HCT116 (cell line): ENCODE results near the gene GHR. TPM values are rescaled to one million over a fixed set of nuclear protein-coding genes. Genes with fewer than 3 reads are reported as not detected.

Experiments
- ATAC-seq: fragments of 200-7000 bp; cut with Tn5 transposase; 2 replicates; pipeline ENCODE4 v1.9.1; 2020; ENCODE audit warnings: mild to moderate bottlenecking, moderate library complexity
- BruUV-seq: library from RNA; stranded (reverse); fragments of 400-500 nt; replicated peaks from 2 replicates; lab custom pipeline; 2021; lab: Mats Ljungman, UMichigan
- CTCF ChIA-PET: fragments of 300-600 bp; sonication (Branson Sonifier 250); formaldehyde crosslinking; loops from one replicate; lab custom pipeline; 2021; ENCODE audit warnings: antibody characterized with exemption; lab: Charles Lee
- POLR2A ChIA-PET: fragments of 300-600, 350-600 bp; sonication (Branson Sonifier 250); formaldehyde crosslinking; loops from one replicate; lab custom pipeline; 2021; ENCODE audit warnings: antibody characterized with exemption; lab: Charles Lee
- RAD21 ChIA-PET, 2 experiments: fragments of 300-600 bp; sonication (Branson Sonifier 250); formaldehyde crosslinking; loops; one replicate each; lab custom pipeline; 2023; ENCODE audit warnings: low total read pairs in 2 of 2; ENCODE audit not compliant: uncharacterized antibody in 2 of 2, unreplicated experiment in 2 of 2, low non-redundant PET in 1 of 2; lab: Charles Lee
- DNase-seq: peaks from one replicate; pipeline ENCODE4 v3.0.0-alpha.2; 2010; ENCODE audit warnings: low read depth, low spot score
- H2AFZ ChIP-seq: fragments of 200-600 bp; shearing (Covaris generic), sonication (generic); 2 replicates; pipeline ENCODE4 v1.6.1; 2017; ENCODE audit warnings: low read depth, mixed run types, mixed read lengths, antibody characterized with exemption, low read length; ENCODE audit not compliant: poor library complexity, severe bottlenecking
- H3K27ac ChIP-seq: 2 replicates; pipeline ENCODE4 v1.5.1; 2012; ENCODE audit warnings: low read depth, low read length
- H3K27me3 ChIP-seq: fragments of 200-600 bp; sonication (generic); 2 replicates; pipeline ENCODE4 v1.6.1; 2016; ENCODE audit warnings: mixed run types, low read length, mixed read lengths; ENCODE audit not compliant: insufficient read depth
- H3K36me3 ChIP-seq, 2 experiments: fragments of 200-500 bp in 1 of 2; fragments of 200-600 bp in 1 of 2; sonication (Bioruptor generic) in 1 of 2; sonication (generic) in 1 of 2; 2 replicates each; pipeline versions ENCODE4 v1.5.1 to v1.6.1; 2014 to 2016; ENCODE audit warnings: low read length in 2 of 2, inconsistent platforms in 1 of 2, mixed read lengths in 1 of 2, mixed run types in 1 of 2; ENCODE audit not compliant: insufficient read depth in 2 of 2, control insufficient read depth in 1 of 2
- H3K4me1 ChIP-seq, 2 experiments: fragments of 200-600 bp in 1 of 2; sonication (generic) in 1 of 2; 2 replicates each; pipeline versions ENCODE4 v1.5.1 to v1.6.1; 2012 to 2017; ENCODE audit warnings: low read length in 2 of 2, inconsistent platforms in 1 of 2, mild to moderate bottlenecking in 1 of 2, mixed read lengths in 1 of 2, mixed run types in 1 of 2, moderate library complexity in 1 of 2; ENCODE audit not compliant: insufficient read depth in 2 of 2, control insufficient read depth in 1 of 2
- H3K4me2 ChIP-seq: fragments of 200-600 bp; sonication (generic); 2 replicates; pipeline ENCODE4 v1.6.1; 2017; ENCODE audit warnings: mixed run types, low read length, mixed read lengths
- H3K4me3 ChIP-seq, 2 experiments: fragments of 200-600 bp in 1 of 2; sonication (generic) in 1 of 2; replicated peaks in 1 of 2; 2 replicates each; pipeline ENCODE4 v1.5.1; 2011 to 2016; ENCODE audit warnings: low read length in 2 of 2, control low read depth in 1 of 2, low read depth in 1 of 2, mild to moderate bottlenecking in 1 of 2, mixed read lengths in 1 of 2, mixed run types in 1 of 2
- H3K79me2 ChIP-seq: fragments of 200-600 bp; sonication (generic); 2 replicates; pipeline ENCODE4 v1.6.1; 2017; ENCODE audit warnings: mild to moderate bottlenecking, mixed run types, low read length, moderate library complexity, mixed read lengths; ENCODE audit not compliant: insufficient read depth
- H3K9ac ChIP-seq: fragments of 200-600 bp; sonication (generic); 2 replicates; pipeline ENCODE4 v1.6.1; 2016; ENCODE audit warnings: low read length, mixed read lengths
- H3K9me2 ChIP-seq: fragments of 200-600 bp; sonication (generic), shearing (Covaris generic); 2 replicates; pipeline ENCODE4 v1.6.1; 2017; ENCODE audit warnings: mixed run types, mild to moderate bottlenecking, moderate library complexity; ENCODE audit not compliant: insufficient read depth
- H3K9me3 ChIP-seq, 2 experiments: fragments of 200-500 bp in 1 of 2; fragments of 200-600 bp in 1 of 2; sonication (Bioruptor generic) in 1 of 2; sonication (generic) in 1 of 2; 2 replicates each; pipeline ENCODE4 v1.6.1; 2014 to 2017; ENCODE audit warnings: low read length in 2 of 2, mixed read lengths in 2 of 2, inconsistent platforms in 1 of 2, low read depth in 1 of 2, mild to moderate bottlenecking in 1 of 2, mixed run types in 1 of 2, moderate library complexity in 1 of 2; ENCODE audit not compliant: control insufficient read depth in 1 of 2, insufficient read depth in 1 of 2
- H4K20me1 ChIP-seq: fragments of 200-600 bp; sonication (generic), shearing (Covaris generic); 2 replicates; pipeline ENCODE4 v1.6.1; 2017; ENCODE audit warnings: mixed run types, mild to moderate bottlenecking, moderate library complexity; ENCODE audit not compliant: insufficient read depth
- CBX3 ChIP-seq: IDR thresholded peaks from 2 replicates; pipeline ENCODE4 v1.6.1; 2012; ENCODE audit warnings: low read depth
- EGR1 ChIP-seq: IDR thresholded peaks from 2 replicates; pipeline ENCODE4 v1.6.1; 2012; ENCODE audit warnings: low read depth
- EZH2 ChIP-seq: fragments of 200-600 bp; sonication (generic); IDR thresholded peaks from 2 replicates; pipeline ENCODE4 v1.6.1; 2017; ENCODE audit warnings: antibody characterized with exemption, mixed run types
- FOSL1 ChIP-seq: IDR thresholded peaks from 2 replicates; pipeline ENCODE4 v1.6.1; 2012; ENCODE audit warnings: low read depth
- JUND ChIP-seq: IDR thresholded peaks from 2 replicates; pipeline ENCODE4 v1.6.1; 2012
- POLR2A ChIP-seq: IDR thresholded peaks from 2 replicates; pipeline ENCODE4 v1.7.0; 2011; ENCODE audit warnings: borderline replicate concordance; ENCODE audit not compliant: insufficient read depth, insufficient read length; ENCODE audit errors: extremely low read depth
- RAD21 ChIP-seq: IDR thresholded peaks from 2 replicates; pipeline ENCODE4 v1.6.1; 2012; ENCODE audit warnings: low read depth, mild to moderate bottlenecking
- SIN3A ChIP-seq: IDR thresholded peaks from 2 replicates; pipeline ENCODE4 v1.6.1; 2012; ENCODE audit warnings: low read depth
- SRF ChIP-seq: IDR thresholded peaks from 2 replicates; pipeline ENCODE4 v1.6.1; 2012; ENCODE audit warnings: low read depth
- ZFX ChIP-seq: fragments of 450-650 bp; IDR thresholded peaks from 2 replicates; pipeline ENCODE4 v1.6.1; 2017
- ZNF274 ChIP-seq: fragments of 200-500 bp; sonication (Bioruptor generic); IDR thresholded peaks from 2 replicates; pipeline ENCODE4 v1.6.1; 2014; ENCODE audit warnings: mild to moderate bottlenecking, low read depth, low read length, inconsistent platforms
- intact Hi-C: fragments of 100-400 bp; cut with micrococcal nuclease; formaldehyde crosslinking; loops from 2 replicates; pipeline ENCODE4 v1.10.0; 2022
- total RNA-seq: library from RNA; stranded (reverse); gene quantifications from one replicate; pipeline ENCODE4 v1.2.1, GENCODE V29; 2021; ENCODE audit not compliant: unreplicated experiment
- TF ChIP-seq, protein P1 (sequence below): IDR thresholded peaks from 2 replicates; pipeline ENCODE4 v1.6.1; 2012; ENCODE audit warnings: low read depth
- TF ChIP-seq, protein P2 (sequence below): IDR thresholded peaks from 2 replicates; pipeline ENCODE4 v1.6.1; 2012
- TF ChIP-seq, protein P3 (sequence below), 3 experiments: fragments of 200-600 bp in 1 of 3; sonication (generic) in 1 of 3; IDR thresholded peaks in 2 of 3; conservative IDR thresholded peaks in 1 of 3; 2 replicates each; pipeline ENCODE4 v1.5.1; 2012 to 2017; ENCODE audit warnings: low read depth in 2 of 3, low read length in 2 of 3, antibody characterized with exemption in 1 of 3, borderline replicate concordance in 1 of 3, control low read depth in 1 of 3, mild to moderate bottlenecking in 1 of 3, mixed read lengths in 1 of 3, mixed run types in 1 of 3, moderate library complexity in 1 of 3; ENCODE audit not compliant: insufficient read depth in 1 of 3
- TF ChIP-seq, protein P4 (sequence below): IDR thresholded peaks from 2 replicates; pipeline ENCODE4 v1.6.1; 2012
- TF ChIP-seq, protein P5 (sequence below): IDR thresholded peaks from 2 replicates; pipeline ENCODE4 v1.6.1; 2011; ENCODE audit warnings: mild to moderate bottlenecking, low read length, moderate library complexity; ENCODE audit not compliant: insufficient replicate concordance; ENCODE audit errors: extremely low read depth

Gene GHR
- total RNA-seq, 1 experiment from 2014 or later, result not detected

DNA sequence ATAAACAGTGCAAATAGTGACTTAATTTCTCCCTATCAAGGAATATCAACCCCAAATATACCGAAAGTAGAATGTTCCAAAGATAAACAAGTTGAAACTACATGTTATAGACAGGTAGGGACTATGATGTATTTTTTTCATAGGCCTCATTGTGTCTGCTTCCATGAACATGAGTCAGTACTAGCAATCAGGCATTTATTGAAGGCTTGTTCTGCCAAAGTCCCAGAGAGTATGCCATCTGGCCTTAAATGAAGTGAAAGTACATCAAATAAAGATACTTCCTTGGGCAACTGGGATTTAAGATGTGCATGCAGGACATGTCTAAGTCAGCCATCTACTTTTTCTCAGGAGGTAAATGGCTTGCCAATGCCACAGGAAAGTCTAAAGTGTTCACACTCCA, 6.5 kb downstream of the GHR start:
- no peaks in the 10 kb centered on the region for H3K79me2 ChIP-seq
- no TSS peak for BruUV-seq
- intact Hi-C loops, result no loop called here
- ChIA-PET CTCF (no interaction called here), POLR2A (no interaction called here), RAD21 (no interaction called here)
- no peak overlapping the region for H3K9ac ChIP-seq
- no peaks in the 10 kb centered on the region for H3K36me3 ChIP-seq
- H3K4me1 ChIP-seq, result no peaks in the 10 kb centered on the region
- H3K27me3 ChIP-seq, result no peaks in the 10 kb centered on the region
- no peak overlapping the region for H3K4me3 ChIP-seq
- no peak for TF ChIP-seq SRF
- TF ChIP-seq, protein P1, sequence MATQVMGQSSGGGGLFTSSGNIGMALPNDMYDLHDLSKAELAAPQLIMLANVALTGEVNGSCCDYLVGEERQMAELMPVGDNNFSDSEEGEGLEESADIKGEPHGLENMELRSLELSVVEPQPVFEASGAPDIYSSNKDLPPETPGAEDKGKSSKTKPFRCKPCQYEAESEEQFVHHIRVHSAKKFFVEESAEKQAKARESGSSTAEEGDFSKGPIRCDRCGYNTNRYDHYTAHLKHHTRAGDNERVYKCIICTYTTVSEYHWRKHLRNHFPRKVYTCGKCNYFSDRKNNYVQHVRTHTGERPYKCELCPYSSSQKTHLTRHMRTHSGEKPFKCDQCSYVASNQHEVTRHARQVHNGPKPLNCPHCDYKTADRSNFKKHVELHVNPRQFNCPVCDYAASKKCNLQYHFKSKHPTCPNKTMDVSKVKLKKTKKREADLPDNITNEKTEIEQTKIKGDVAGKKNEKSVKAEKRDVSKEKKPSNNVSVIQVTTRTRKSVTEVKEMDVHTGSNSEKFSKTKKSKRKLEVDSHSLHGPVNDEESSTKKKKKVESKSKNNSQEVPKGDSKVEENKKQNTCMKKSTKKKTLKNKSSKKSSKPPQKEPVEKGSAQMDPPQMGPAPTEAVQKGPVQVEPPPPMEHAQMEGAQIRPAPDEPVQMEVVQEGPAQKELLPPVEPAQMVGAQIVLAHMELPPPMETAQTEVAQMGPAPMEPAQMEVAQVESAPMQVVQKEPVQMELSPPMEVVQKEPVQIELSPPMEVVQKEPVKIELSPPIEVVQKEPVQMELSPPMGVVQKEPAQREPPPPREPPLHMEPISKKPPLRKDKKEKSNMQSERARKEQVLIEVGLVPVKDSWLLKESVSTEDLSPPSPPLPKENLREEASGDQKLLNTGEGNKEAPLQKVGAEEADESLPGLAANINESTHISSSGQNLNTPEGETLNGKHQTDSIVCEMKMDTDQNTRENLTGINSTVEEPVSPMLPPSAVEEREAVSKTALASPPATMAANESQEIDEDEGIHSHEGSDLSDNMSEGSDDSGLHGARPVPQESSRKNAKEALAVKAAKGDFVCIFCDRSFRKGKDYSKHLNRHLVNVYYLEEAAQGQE, result no peak
- TF ChIP-seq EZH2, result no peak
- TF ChIP-seq, protein P2, sequence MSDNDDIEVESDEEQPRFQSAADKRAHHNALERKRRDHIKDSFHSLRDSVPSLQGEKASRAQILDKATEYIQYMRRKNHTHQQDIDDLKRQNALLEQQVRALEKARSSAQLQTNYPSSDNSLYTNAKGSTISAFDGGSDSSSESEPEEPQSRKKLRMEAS, result no peak
- no peak for TF ChIP-seq ZNF274
- TF ChIP-seq JUND, result no peak
- no peak for TF ChIP-seq CBX3
- no peak for TF ChIP-seq RAD21
- no peak for TF ChIP-seq POLR2A
- TF ChIP-seq, protein P3, sequence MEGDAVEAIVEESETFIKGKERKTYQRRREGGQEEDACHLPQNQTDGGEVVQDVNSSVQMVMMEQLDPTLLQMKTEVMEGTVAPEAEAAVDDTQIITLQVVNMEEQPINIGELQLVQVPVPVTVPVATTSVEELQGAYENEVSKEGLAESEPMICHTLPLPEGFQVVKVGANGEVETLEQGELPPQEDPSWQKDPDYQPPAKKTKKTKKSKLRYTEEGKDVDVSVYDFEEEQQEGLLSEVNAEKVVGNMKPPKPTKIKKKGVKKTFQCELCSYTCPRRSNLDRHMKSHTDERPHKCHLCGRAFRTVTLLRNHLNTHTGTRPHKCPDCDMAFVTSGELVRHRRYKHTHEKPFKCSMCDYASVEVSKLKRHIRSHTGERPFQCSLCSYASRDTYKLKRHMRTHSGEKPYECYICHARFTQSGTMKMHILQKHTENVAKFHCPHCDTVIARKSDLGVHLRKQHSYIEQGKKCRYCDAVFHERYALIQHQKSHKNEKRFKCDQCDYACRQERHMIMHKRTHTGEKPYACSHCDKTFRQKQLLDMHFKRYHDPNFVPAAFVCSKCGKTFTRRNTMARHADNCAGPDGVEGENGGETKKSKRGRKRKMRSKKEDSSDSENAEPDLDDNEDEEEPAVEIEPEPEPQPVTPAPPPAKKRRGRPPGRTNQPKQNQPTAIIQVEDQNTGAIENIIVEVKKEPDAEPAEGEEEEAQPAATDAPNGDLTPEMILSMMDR (IDR thresholded peaks at IDR 0.05 in 2 of 3, conservative IDR thresholded peaks at IDR 0.05 in 1 of 3; ENCODE audit: borderline replicate concordance in 1 of 3, insufficient read depth in 1 of 3, low read depth in 2 of 3, low read length in 2 of 3), result no peak
- TF ChIP-seq FOSL1, result no peak
- no peak for TF ChIP-seq EGR1
- no peak for TF ChIP-seq ZFX
- TF ChIP-seq, protein P4, sequence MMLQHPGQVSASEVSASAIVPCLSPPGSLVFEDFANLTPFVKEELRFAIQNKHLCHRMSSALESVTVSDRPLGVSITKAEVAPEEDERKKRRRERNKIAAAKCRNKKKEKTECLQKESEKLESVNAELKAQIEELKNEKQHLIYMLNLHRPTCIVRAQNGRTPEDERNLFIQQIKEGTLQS, result no peak
- TF ChIP-seq, protein P5, sequence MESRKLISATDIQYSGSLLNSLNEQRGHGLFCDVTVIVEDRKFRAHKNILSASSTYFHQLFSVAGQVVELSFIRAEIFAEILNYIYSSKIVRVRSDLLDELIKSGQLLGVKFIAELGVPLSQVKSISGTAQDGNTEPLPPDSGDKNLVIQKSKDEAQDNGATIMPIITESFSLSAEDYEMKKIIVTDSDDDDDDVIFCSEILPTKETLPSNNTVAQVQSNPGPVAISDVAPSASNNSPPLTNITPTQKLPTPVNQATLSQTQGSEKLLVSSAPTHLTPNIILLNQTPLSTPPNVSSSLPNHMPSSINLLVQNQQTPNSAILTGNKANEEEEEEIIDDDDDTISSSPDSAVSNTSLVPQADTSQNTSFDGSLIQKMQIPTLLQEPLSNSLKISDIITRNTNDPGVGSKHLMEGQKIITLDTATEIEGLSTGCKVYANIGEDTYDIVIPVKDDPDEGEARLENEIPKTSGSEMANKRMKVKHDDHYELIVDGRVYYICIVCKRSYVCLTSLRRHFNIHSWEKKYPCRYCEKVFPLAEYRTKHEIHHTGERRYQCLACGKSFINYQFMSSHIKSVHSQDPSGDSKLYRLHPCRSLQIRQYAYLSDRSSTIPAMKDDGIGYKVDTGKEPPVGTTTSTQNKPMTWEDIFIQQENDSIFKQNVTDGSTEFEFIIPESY, result no peak
- no peak for TF ChIP-seq SIN3A
- H3K27ac ChIP-seq, result no peak overlapping the region
- H3K9me2 ChIP-seq, result no peaks in the 10 kb centered on the region
- H3K4me2 ChIP-seq, result no peak overlapping the region
- no peak for DNase-seq
- ATAC-seq, result no peak
- no peaks in the 10 kb centered on the region for H4K20me1 ChIP-seq
- no peaks in the 10 kb centered on the region; a peak in 1 of 4 replicates for H3K9me3 ChIP-seq
- no peak overlapping the region for H2AFZ ChIP-seq
